ENCODE results near the gene TBX15. TPM values are rescaled to one million over a fixed set of nuclear protein-coding genes. Genes with fewer than 3 reads are reported as not detected.
A peak's percentile ranks its signal among the peaks of the same experiment; 100 is the strongest.

TBX15 gene
- total and polyA plus RNA-seq, 9 of the 15 experiments (the other 6 are each of a cell fraction or from before 2014, with no cell fraction given): 0.03 to 3.4 (median 2.3) TPM

GRCh38 chr1:118993700-118994026, 5.5 kb upstream of the TBX15 start:
- H3K36me3 ChIP-seq (ENCODE audit: control insufficient read depth, insufficient read depth, low read length): no peaks in the 10 kb centered on the region
- H3K4me1 ChIP-seq (replicated peaks in 1 of 2; ENCODE audit: control insufficient read depth in 2 of 2, insufficient read depth in 2 of 2, low read length in 2 of 2): peaks cover 0 to 8% of the 10 kb centered on the region in 2 experiments; a peak in 2 of 5 replicates
- H3K4me3 ChIP-seq: no peak overlapping the region
- ATAC-seq: peak; percentile 18; the same call in 1 of the 3 replicates
- no peaks in the 10 kb centered on the region for H3K79me2 ChIP-seq (ENCODE audit: control insufficient read depth, insufficient read depth, low read length)
- no peaks in the 10 kb centered on the region for H3K9me3 ChIP-seq (replicated peaks; ENCODE audit: control insufficient read depth, insufficient read depth, low read depth, low read length)
- CTCF ChIA-PET (ENCODE audit: low intra/inter-chr PET ratio): no interaction called here
- no peak overlapping the region for H3K9ac ChIP-seq (ENCODE audit: insufficient read depth in 1 of 2, low read depth in 2 of 2, low read length in 2 of 2)
- no peak overlapping the region for H3K4me2 ChIP-seq (ENCODE audit: insufficient read depth, low read length)
- BruUV-seq (replicated peaks): no TSS peak
- no peaks in the 10 kb centered on the region for H4K20me1 ChIP-seq (replicated peaks; ENCODE audit: control insufficient read depth, insufficient read depth, low read length)
- peaks cover 43 to 63% of the 10 kb centered on the region in 2 experiments for H3K27me3 ChIP-seq (ENCODE audit: control insufficient read depth in 2 of 2, insufficient read depth in 2 of 2, low read length in 2 of 2)
- no peak overlapping the region for H2AFZ ChIP-seq (ENCODE audit: low read depth, low read length)
- 8% methylated on average over 9 of the region's 9 CpGs for WGBS (ENCODE audit: insufficient coverage, low coverage, missing lambda C conversion rate)
- POLR2A ChIA-PET: no interaction called here
- H3K27ac ChIP-seq (ENCODE audit: extremely low read depth, low read depth, low read length): no peak overlapping the region
- TF ChIP-seq, protein P1, sequence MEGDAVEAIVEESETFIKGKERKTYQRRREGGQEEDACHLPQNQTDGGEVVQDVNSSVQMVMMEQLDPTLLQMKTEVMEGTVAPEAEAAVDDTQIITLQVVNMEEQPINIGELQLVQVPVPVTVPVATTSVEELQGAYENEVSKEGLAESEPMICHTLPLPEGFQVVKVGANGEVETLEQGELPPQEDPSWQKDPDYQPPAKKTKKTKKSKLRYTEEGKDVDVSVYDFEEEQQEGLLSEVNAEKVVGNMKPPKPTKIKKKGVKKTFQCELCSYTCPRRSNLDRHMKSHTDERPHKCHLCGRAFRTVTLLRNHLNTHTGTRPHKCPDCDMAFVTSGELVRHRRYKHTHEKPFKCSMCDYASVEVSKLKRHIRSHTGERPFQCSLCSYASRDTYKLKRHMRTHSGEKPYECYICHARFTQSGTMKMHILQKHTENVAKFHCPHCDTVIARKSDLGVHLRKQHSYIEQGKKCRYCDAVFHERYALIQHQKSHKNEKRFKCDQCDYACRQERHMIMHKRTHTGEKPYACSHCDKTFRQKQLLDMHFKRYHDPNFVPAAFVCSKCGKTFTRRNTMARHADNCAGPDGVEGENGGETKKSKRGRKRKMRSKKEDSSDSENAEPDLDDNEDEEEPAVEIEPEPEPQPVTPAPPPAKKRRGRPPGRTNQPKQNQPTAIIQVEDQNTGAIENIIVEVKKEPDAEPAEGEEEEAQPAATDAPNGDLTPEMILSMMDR (IDR thresholded peaks at IDR 0.05 in 2 of 3, conservative IDR thresholded peaks at IDR 0.05 in 1 of 3; ENCODE audit: insufficient read depth in 2 of 3, low read depth in 1 of 3, low read length in 3 of 3): peak in 2 of 3 experiments; percentile 35 to 42; a peak in 3 of 6 replicates
- TF ChIP-seq, protein P2, sequence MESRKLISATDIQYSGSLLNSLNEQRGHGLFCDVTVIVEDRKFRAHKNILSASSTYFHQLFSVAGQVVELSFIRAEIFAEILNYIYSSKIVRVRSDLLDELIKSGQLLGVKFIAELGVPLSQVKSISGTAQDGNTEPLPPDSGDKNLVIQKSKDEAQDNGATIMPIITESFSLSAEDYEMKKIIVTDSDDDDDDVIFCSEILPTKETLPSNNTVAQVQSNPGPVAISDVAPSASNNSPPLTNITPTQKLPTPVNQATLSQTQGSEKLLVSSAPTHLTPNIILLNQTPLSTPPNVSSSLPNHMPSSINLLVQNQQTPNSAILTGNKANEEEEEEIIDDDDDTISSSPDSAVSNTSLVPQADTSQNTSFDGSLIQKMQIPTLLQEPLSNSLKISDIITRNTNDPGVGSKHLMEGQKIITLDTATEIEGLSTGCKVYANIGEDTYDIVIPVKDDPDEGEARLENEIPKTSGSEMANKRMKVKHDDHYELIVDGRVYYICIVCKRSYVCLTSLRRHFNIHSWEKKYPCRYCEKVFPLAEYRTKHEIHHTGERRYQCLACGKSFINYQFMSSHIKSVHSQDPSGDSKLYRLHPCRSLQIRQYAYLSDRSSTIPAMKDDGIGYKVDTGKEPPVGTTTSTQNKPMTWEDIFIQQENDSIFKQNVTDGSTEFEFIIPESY (CRISPR knock-in tag; IDR thresholded peaks at IDR 0.05): no peak
- TF ChIP-seq RAD21 (CRISPR knock-in tag; conservative IDR thresholded peaks at IDR 0.05 in 1 of 2, IDR thresholded peaks at IDR 0.05 in 1 of 2): peak; percentile 25 to 71; a peak in 2 of 4 replicates
- no peak for FAIRE-seq
- in situ Hi-C loops (cut with MboI) (no loop called here), intact Hi-C loops (cut with micrococcal nuclease) (no loop called here)
- H3K9me1 ChIP-seq (ENCODE audit: control insufficient read depth, insufficient read depth, low read length): no peaks in the 10 kb centered on the region
- no peak for DNase-seq (ENCODE audit: extremely low read depth in 1 of 4, low spot score in 3 of 4)
